AG04449 (cell line): ENCODE results near the gene NEAT1.

Experiments used
- CTCF ChIA-PET: fragments of 350-600 bp; formaldehyde crosslinking; extraction: SDS; loops from one replicate; lab custom pipeline; 2021; ENCODE audit warnings: antibody characterized with exemption; lab: Yijun Ruan, JAX
- POLR2A ChIA-PET: fragments of 400-600, 350-600 bp; formaldehyde crosslinking; extraction: SDS; loops from one replicate; lab custom pipeline; 2020; ENCODE audit warnings: antibody characterized with exemption, inconsistent platforms; lab: Yijun Ruan, JAX
- DNase-seq: peaks from one replicate; pipeline ENCODE4 v3.0.0-alpha.2; 2010; ENCODE audit warnings: low read depth, low spot score
- H3K4me3 ChIP-seq: 2 replicates; pipeline ENCODE4 v1.5.1; 2011; ENCODE audit warnings: low read depth, mild to moderate bottlenecking, control low read depth, low read length
- CTCF ChIP-seq: IDR thresholded peaks from one replicate; pipeline ENCODE4 v1.5.1; 2011; ENCODE audit warnings: mild to moderate bottlenecking, moderate library complexity, low read length, control low read depth, inconsistent platforms; ENCODE audit not compliant: insufficient read depth; ENCODE audit errors: missing control alignments

NEAT1 gene

GRCh38 chr11:65493367-65494176 is 71.0 kb downstream of the NEAT1 start:
- TF ChIP-seq CTCF: no peak
- ChIA-PET POLR2A (interaction anchor here (1.0 to 12.4 kb wide), 8 partner anchors 10 to 74 kb away, joined by 3 to 703 read pairs (median 32); partner anchors contain the start of genes MALAT1 and NEAT1), CTCF (interaction anchor here (1.2 to 10.0 kb wide), 5 partner anchors 16 to 77 kb away, joined by 4 to 96 read pairs (median 9); no protein-coding TSS in a partner anchor)
- H3K4me3 ChIP-seq: no peak overlapping the region
- DNase-seq: peak; percentile 92
